Right lobe of liver (tissue), 4 donors: ENCODE results near the gene CTTNBP2.

Experiments used
- CTCF ChIP-seq, 4 donors: fragments of 200-600 bp in 3 of 4; fragments of 450-650 bp in 1 of 4; IDR thresholded peaks; one replicate each; pipeline versions ENCODE4 v1.5.1 to v1.8.0; 2016 to 2022; ENCODE audit warnings: antibody characterized with exemption in 4 of 4, mild to moderate bottlenecking in 2 of 4
- POLR2A ChIP-seq: fragments of 450-650 bp; IDR thresholded peaks from one replicate; pipeline ENCODE4 v1.6.1; 2017; ENCODE audit warnings: antibody characterized with exemption, mild to moderate bottlenecking
- donor health status: DM: no; HTN: no; CAD: no.
- donor health status: DM: no; HTN: no; CAD: no.
- donor health status: DM: no; HTN: yes; CAD: no.

DNA sequence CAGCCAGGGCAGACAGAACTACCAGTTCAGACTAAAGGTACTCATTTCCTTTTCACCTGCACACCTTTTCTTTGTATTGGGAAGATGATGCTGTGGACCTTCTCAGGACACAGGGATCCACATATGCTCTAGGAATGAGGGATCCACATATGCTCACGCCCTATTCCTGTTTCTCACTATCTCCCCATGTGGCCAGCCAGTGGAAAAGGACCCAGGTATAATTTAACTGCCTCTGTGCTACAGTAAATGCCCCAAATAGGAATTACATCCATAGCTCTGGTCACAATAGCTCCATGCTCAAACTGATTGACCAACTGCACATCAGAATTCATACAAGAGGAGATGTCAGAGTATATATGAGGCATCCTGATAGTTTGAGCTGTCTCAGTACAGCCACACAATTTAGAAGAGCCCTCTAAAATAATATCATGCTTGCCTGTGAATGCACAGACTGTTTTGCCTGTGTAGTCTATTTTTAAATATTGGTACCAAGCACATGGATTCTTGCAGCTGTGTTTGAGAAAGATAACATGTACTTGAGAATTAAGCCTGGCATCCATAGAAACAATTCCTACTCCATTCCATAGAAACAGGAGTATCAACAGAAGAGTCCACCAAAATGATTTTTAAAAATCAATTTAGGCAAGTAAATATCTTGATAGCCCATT, 43.7 kb downstream of the CTTNBP2 start:
- TF ChIP-seq POLR2A (no peak), CTCF (IDR thresholded peaks at IDR 0.05) (no peak)
